GM19023 (cell line): ENCODE results near the gene CSNK1E.

Source experiments
- ATAC-seq: cut with Tn5 transposase; IDR thresholded peaks from one replicate; pipeline ENCODE4 v1.9.1; 2021; ENCODE audit warnings: mild to moderate bottlenecking, moderate library complexity; ENCODE audit not compliant: unreplicated experiment

The CSNK1E gene

DNA sequence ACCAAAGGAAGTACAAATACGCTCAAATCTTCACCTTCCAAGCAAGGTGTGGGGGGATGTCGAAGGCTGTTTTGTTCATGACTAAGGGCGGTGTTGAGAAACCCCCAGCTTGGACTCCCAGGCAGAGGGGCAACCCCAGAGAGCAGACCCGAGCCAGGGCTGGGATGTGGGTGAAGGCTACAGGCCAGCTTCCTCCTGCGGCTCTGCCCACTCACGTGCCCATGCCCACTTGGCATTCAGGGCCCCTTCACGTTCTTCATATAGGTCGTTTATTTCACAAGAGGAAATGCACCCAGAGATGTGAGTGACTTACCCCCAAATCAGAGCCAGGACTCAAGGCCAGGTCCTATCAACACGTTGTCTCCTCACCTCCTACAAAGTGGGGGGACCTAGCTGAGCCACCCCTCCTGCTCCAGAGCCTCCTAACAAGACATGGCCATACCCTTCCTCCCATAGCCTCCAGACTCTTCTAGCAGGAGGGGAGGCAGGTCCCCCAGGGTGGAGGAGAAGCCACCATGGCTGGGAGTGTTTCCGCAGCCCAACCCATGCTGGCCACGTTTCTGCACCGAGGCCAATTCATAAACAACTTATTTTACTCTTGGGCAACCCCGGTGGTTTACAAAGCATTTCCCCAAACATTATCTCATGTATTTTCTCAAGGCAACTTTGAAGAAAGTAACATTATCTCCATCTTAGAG is 66.4 kb downstream of the CSNK1E start:
- ATAC-seq: no peak

- ATAC-seq: no peak
Observed at GRCh38 chr22:38249803-38250642, 67.2 kb downstream of the CSNK1E start.

GRCh38 chr22:38249301-38249700 is 67.9 kb downstream of the CSNK1E start:
- ATAC-seq: no peak

DNA sequence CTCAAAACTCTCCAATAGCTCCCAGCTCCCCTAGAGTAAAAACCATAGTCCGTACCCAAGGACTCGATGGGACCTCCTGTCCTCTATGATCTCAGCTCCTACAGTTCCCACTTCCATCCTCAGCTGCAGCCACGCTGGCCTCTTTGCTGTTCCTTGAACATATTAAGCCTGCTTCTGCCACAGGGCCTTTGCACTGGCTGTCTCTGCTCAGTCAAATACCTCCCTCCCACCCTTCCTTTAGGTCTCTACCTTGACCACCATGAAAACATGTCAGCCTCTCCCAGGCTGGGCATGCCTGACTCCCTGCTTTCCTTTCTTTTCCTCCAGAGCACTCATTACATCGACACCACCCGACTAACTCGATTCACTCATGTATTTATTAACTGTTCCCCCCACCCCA is 69.0 kb downstream of the CSNK1E start:
- no peak for ATAC-seq

GRCh38 chr22:38247713-38248112 is 69.5 kb downstream of the CSNK1E start:
- no peak for ATAC-seq

DNA sequence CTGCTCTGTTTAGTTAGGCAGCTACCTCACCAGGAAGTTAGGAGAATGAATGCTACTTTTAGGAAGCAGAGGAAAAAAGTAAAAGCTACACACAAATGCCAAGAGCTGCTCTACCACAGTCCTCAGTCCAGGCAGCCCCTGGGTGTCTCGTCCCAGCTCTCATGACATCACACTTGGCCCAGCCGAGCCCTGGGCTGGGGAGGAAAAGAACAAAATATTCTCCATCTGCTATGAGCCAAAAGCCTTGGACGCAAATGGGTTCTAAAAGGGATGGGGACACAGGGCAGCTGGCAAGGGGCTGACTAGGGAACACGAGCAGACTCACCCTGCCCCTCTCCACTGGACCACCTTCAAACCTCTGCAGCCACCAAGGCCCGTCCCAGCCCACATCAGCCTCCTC is 70.5 kb downstream of the CSNK1E start:
- no peak for ATAC-seq

GRCh38 chr22:38246046-38246658 is 71.1 kb downstream of the CSNK1E start:
- no peak for ATAC-seq

DNA sequence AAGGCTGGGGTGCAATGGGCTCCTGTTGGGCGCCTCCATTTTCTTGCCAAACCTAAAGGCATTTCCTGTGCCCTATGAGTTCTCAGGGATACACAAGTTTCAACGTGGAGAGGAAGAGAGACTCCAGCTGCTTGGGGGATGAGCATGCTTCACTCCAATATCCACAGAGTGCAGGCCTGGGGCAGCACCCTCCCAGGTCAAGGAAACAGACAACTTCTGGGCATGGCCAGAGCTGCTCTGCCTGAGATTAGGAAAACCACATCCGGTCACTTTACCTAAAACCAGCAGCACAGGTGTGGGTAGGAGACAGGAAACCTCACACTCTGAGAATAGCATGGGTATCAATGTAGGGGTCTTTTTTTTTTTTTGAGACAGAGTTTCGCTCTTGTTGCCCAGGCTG is 73.1 kb downstream of the CSNK1E start:
- ATAC-seq: no peak

DNA sequence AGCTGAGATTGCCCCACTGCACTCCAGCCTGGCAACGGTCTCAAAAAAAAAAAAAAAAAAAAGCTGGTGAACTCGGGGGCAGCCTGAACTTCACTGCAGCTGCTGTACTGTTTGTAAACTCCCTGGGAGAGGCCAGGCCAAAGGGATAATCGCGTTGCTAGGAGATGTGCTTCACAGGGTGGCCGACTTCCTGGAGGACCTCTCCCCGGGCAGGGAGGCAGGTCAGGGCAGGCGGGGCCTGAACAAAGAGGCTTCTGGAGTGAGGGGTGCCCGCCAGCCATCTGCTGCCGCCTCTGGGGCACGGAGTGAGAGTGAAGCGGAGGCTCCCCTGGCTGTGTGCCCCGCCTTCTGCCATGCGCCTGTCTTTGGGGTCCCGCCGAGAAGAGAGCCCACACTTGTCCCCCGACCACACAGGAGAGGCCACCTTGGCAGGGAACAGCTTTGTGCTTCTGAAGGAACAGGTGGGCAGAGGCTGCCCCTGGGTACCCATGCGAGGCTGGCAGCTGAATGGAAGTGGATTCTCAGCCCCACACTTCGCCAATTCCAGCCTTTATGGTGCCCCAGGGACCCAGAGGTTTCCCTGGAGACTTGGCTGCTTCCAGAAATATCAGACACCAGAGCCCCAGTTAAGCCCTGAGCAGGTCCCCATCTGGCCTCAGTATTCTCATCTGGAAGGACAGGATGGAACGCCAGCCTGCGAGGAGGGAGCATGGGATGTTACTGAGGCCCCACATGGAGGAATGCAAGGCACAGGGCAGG is 74.0 kb downstream of the CSNK1E start:
- no peak for ATAC-seq

DNA sequence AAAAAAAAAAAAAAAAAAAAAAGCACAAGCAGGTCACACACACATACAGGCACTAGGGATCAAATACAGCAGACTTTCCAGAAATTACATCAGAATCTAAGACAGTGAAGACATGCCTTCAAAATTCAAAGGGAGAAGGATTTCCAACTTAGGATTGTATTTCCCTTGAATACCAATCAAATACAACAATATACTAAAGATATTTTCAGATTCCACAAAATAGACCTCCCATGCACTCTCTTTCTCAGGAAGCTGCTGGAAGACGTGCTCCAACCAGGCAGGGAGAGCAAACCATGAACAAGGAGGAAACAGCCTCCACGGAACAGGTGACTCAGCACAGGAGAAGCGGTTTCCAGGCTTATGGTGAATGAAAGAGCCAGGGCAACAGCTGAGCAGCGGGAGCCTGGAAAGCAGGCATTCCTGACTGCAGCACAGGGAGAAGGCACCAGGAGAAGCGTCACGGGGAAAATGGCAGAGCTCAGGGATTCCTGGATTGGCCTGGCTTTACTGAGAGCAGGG is 76.4 kb downstream of the CSNK1E start:
- ATAC-seq: no peak
